HG02885 (cell line): ENCODE results near the gene LRRC72.

Experiments used
- ATAC-seq: cut with Tn5 transposase; IDR thresholded peaks from one replicate; pipeline ENCODE4 v1.9.1; 2021; ENCODE audit warnings: mild to moderate bottlenecking; ENCODE audit not compliant: unreplicated experiment, poor library complexity

Gene LRRC72

DNA sequence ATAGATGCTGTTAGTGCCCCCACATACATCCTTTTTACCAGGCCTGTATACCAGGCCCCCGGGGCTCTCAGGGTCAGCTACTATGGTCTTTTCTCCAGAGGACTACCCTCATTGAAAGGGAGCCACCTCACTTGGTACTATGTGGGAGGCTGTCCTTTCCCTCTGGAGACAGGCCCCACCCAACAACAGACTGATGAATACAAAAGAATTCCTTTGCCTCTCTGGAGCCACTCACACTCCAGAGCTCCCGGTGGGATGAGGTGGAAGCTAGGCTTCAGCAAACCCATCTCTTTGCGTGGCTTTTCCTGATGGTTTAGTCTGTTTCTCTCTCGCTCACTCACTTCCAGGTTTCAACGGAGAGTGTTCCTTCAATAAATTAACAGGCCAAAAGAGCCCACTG, 88.6 kb downstream of the LRRC72 start:
- no peak for ATAC-seq

DNA sequence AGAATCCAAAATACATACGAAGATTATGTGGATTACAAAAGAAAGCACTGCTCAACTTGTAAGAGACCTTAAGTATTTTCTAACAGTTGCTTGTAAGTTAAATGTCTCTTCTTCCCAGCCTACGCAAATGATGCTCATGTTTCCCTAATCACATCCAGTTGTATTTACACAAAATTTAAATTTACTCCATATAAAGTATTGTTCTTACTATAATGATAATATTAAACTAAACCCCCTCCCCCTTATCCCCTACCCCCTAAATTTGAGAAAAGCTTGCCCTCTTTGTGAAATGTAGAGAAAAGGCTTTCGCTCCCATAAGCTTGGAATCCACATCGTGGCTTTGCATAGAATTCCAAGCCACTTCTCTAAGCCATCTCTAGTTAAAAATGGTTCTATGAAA, 89.5 kb downstream of the LRRC72 start:
- ATAC-seq: no peak

- ATAC-seq: no peak
Measured at GRCh38 chr7:16616542-16616941, 89.9 kb downstream of the LRRC72 start.

GRCh38 chr7:16619979-16620408, 93.4 kb downstream of the LRRC72 start:
- peak; percentile 98 for ATAC-seq

- ATAC-seq: no peak
Measured at GRCh38 chr7:16626388-16626787, 99.8 kb downstream of the LRRC72 start.

GRCh38 chr7:16627236-16627635, 100.6 kb downstream of the LRRC72 start:
- no peak for ATAC-seq

DNA sequence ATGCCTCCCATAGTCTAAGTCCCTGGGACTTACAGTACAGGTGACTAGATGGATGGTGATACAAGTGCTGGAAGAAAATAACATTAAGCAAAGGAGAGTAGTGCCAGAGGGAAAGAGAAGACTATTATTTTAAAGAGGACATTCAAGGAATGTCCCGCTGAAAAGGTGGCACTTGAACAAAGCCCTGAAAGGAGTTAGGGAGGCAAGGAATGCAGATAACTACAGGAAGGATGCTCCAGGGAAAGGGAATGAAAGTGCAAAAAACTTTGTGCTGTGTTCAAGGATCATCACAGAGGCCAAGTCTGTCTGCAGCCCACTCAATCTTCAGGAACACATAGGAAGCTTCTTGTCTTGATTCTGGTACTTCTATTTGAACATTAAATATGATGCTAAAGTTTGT, 104.0 kb downstream of the LRRC72 start:
- no peak for ATAC-seq
